ENCODE measurements around the gene BTN1A1. TPM values are rescaled to one million over a fixed set of nuclear protein-coding genes. Genes with fewer than 3 reads are reported as not detected.
"Not testable (repeated sequence)": the region's sequence is repeated elsewhere in the genome, so short reads cannot be mapped to it uniquely, and the experiment has no call there.

The BTN1A1 gene
- total RNA-seq, 4 donors from 2014 or later: not detected

GRCh38 chr6:26538572-26538902 is 38.4 kb downstream of the BTN1A1 start:
- peak overlapping the region; percentile 79 for H3K4me3 ChIP-seq (ENCODE audit: low read depth, poor library complexity, severe bottlenecking)
- intact Hi-C loops (cut with DNase I; ENCODE audit: low total_unique reads): no loop called here
- no peak for TF ChIP-seq POLR2A (IDR thresholded peaks at IDR 0.05)
- TF ChIP-seq, protein P1, sequence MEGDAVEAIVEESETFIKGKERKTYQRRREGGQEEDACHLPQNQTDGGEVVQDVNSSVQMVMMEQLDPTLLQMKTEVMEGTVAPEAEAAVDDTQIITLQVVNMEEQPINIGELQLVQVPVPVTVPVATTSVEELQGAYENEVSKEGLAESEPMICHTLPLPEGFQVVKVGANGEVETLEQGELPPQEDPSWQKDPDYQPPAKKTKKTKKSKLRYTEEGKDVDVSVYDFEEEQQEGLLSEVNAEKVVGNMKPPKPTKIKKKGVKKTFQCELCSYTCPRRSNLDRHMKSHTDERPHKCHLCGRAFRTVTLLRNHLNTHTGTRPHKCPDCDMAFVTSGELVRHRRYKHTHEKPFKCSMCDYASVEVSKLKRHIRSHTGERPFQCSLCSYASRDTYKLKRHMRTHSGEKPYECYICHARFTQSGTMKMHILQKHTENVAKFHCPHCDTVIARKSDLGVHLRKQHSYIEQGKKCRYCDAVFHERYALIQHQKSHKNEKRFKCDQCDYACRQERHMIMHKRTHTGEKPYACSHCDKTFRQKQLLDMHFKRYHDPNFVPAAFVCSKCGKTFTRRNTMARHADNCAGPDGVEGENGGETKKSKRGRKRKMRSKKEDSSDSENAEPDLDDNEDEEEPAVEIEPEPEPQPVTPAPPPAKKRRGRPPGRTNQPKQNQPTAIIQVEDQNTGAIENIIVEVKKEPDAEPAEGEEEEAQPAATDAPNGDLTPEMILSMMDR (IDR thresholded peaks at IDR 0.05): no peak
- DNase-seq (ENCODE audit: low spot score in 2 of 2): peak in 1 of 2 donors; percentile 88
- WGBS, 2 donors: 0% methylated on average over 11 to 13 of the region's 15 CpGs

- TF ChIP-seq, protein P1 (IDR thresholded peaks at IDR 0.05): no peak
- TF ChIP-seq POLR2A (IDR thresholded peaks at IDR 0.05): no peak
- H3K4me3 ChIP-seq (ENCODE audit: low read depth, poor library complexity, severe bottlenecking): peak overlapping the region; percentile 79
- intact Hi-C loops (cut with DNase I; ENCODE audit: low total_unique reads): no loop called here
- 67% methylated on average over 16 of the region's 16 CpGs for WGBS, 2 donors
- DNase-seq (ENCODE audit: low spot score in 2 of 2): no peak
Observed at GRCh38 chr6:26539071-26539615, 39.0 kb downstream of the BTN1A1 start.

- no peak overlapping the region for H3K4me3 ChIP-seq (ENCODE audit: low read depth, poor library complexity, severe bottlenecking)
- intact Hi-C loops (cut with DNase I; ENCODE audit: low total_unique reads): no loop called here
- TF ChIP-seq, protein P1 (IDR thresholded peaks at IDR 0.05): no peak
- TF ChIP-seq POLR2A (IDR thresholded peaks at IDR 0.05): no peak
- no peak for DNase-seq (ENCODE audit: low spot score in 2 of 2)
- 61 to 65% methylated on average over 1 of the region's 1 CpG for WGBS, 2 donors
Observed at GRCh38 chr6:26541579-26541978, 41.5 kb downstream of the BTN1A1 start.

DNA sequence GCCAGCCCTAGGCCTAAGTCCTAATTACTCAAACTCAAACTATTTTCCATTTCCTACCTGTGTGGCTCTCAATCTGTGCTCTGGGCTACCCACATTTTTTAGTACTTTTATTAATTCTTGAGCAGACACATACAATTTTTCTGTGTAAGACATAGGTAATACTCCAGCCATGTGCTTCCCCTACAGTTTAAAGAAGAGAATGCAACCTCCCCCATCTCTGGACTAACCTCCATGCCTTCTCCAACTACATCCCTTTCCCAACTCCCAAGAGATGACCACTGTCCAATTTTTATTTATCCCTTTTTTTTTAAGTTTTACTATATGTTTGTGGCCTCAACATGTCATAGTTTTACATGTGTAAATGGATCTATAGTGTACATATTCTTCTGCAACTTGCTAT is 43.9 kb downstream of the BTN1A1 start:
- DNase-seq (ENCODE audit: low spot score in 2 of 2): no peak
- intact Hi-C loops (cut with DNase I; ENCODE audit: low total_unique reads): no loop called here
- H3K4me3 ChIP-seq (ENCODE audit: low read depth, poor library complexity, severe bottlenecking): no peak overlapping the region
- no peak for TF ChIP-seq POLR2A (IDR thresholded peaks at IDR 0.05)

DNA sequence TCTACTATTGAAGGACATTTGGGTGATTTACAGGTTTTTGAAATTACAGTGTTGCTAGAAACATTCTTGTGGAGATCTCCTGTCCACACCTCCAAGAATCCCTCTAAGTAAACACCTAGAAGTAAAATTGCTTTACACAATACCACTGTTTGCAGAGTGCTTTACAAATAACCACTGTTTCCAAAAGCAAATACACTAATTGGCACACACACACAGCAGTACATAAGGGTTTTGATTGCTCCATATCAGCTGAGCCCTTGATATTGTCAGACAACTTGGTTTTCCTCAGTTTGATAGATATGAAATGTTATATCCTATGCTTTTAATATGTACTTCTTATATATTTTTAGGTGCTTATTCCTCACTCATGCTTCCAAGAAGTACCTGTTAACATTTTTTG is 44.4 kb downstream of the BTN1A1 start:
- intact Hi-C loops (cut with DNase I; ENCODE audit: low total_unique reads): no loop called here
- TF ChIP-seq, protein P1 (IDR thresholded peaks at IDR 0.05): no peak
- no peak for TF ChIP-seq POLR2A (IDR thresholded peaks at IDR 0.05)
- H3K4me3 ChIP-seq (ENCODE audit: low read depth, poor library complexity, severe bottlenecking): no peak overlapping the region
- no peak for DNase-seq (ENCODE audit: low spot score in 2 of 2)

DNA sequence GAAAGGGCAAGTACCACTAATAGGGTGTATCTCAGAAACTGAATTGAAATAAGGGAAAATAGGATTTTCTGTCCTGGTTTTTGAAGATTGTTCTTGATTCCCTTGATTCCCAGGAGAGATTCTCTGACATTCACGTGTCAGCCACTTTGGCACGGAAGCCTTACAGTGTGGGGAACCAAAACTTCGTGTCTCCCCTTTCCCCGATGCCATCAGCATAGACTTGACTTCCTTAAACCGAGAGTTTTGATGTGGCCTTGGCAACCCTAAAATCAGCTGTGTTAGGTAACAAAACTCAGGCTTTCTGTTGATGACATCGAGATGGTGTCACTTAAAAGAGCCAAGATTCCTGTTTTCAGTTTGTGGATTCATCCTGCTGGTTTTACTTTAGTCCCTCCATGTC is 45.5 kb downstream of the BTN1A1 start:
- TF ChIP-seq POLR2A (IDR thresholded peaks at IDR 0.05): no peak
- TF ChIP-seq, protein P1 (IDR thresholded peaks at IDR 0.05): no peak
- 79 to 85% methylated on average over 6 of the region's 6 CpGs for WGBS, 2 donors
- DNase-seq (ENCODE audit: low spot score in 2 of 2): no peak
- intact Hi-C loops (cut with DNase I; ENCODE audit: low total_unique reads): no loop called here
- no peak overlapping the region for H3K4me3 ChIP-seq (ENCODE audit: low read depth, poor library complexity, severe bottlenecking)

GRCh38 chr6:26547363-26547762 is 47.3 kb downstream of the BTN1A1 start:
- intact Hi-C loops (cut with DNase I; ENCODE audit: low total_unique reads); H3K4me3 ChIP-seq (ENCODE audit: low read depth, poor library complexity, severe bottlenecking); DNase-seq (ENCODE audit: low spot score in 2 of 2): not testable (repeated sequence)
- WGBS, 2 donors: 95 to 96% methylated on average over 18 of the region's 18 CpGs

All from lower leg skin (tissue), 4 donors.